ENCODE measurements around the gene ITSN2. TPM values are rescaled to one million over a fixed set of nuclear protein-coding genes. Genes with fewer than 3 reads are reported as not detected.

Gene ITSN2
- polyA plus RNA-seq, 1 donor from 2014 or later = 10.6 TPM

- Histone ChIP-seq H3K27me3 (ENCODE audit: insufficient read depth, low read depth, low read length) (no peaks in the 10 kb centered on the region), H3K27ac (ENCODE audit: low read length) (no peak overlapping the region), H3K9ac (ENCODE audit: low read length) (no peak overlapping the region), H3K9me3 (ENCODE audit: low read length) (no peaks in the 10 kb centered on the region), H2AFZ (ENCODE audit: low read depth, low read length) (no peak overlapping the region), H3K4me2 (ENCODE audit: low read length) (no peak overlapping the region), H3K79me2 (replicated peaks; ENCODE audit: insufficient read depth, low read length) (no peaks in the 10 kb centered on the region), H3K36me3 (ENCODE audit: insufficient read depth, low read length) (no peaks in the 10 kb centered on the region), H3K4me3 (ENCODE audit: low read length) (no peak overlapping the region), H3K9me2 (ENCODE audit: insufficient read depth, low read length) (no peaks in the 10 kb centered on the region), H4K20me1 (ENCODE audit: insufficient read depth) (no peaks in the 10 kb centered on the region), H3F3A (ENCODE audit: insufficient read depth, low read length, poor library complexity, severe bottlenecking) (no peaks in the 10 kb centered on the region)
- TF ChIP-seq EZH2 (IDR thresholded peaks at IDR 0.05; ENCODE audit: borderline replicate concordance, insufficient read depth, low read length, poor library complexity, severe bottlenecking) (no peak), RAD21 (conservative IDR thresholded peaks at IDR 0.05) (no peak), TAF1 (IDR thresholded peaks at IDR 0.05; ENCODE audit: low read depth) (no peak), POLR2AphosphoS5 (IDR thresholded peaks at IDR 0.05) (no peak), CTCF (IDR thresholded peaks at IDR 0.05; ENCODE audit: poor library complexity, severe bottlenecking) (no peak), EP300 (conservative IDR thresholded peaks at IDR 0.05; ENCODE audit: poor library complexity, severe bottlenecking) (no peak), MXI1 (conservative IDR thresholded peaks at IDR 0.05; ENCODE audit: poor library complexity, severe bottlenecking) (no peak)
These were observed 42.8 kb downstream of the ITSN2 start for GRCh38 chr2:24317491-24317920.

GRCh38 chr2:24315669-24316068, 44.7 kb downstream of the ITSN2 start:
- H3F3A ChIP-seq (ENCODE audit: insufficient read depth, low read length, poor library complexity, severe bottlenecking) = no peaks in the 10 kb centered on the region
- H3K9ac ChIP-seq (ENCODE audit: low read length) = no peak overlapping the region
- H3K4me2 ChIP-seq (ENCODE audit: low read length) = no peak overlapping the region
- TF ChIP-seq CTCF (IDR thresholded peaks at IDR 0.05; ENCODE audit: poor library complexity, severe bottlenecking) (no peak), SMC3 (conservative IDR thresholded peaks at IDR 0.05; ENCODE audit: poor library complexity) (no peak), POLR2AphosphoS5 (IDR thresholded peaks at IDR 0.05) (no peak)
- H3K27ac ChIP-seq (ENCODE audit: low read length) = no peak overlapping the region
- H3K4me3 ChIP-seq (ENCODE audit: low read length) = no peak overlapping the region
- H3K36me3 ChIP-seq (ENCODE audit: insufficient read depth, low read length) = no peaks in the 10 kb centered on the region
- no peaks in the 10 kb centered on the region for H3K27me3 ChIP-seq (ENCODE audit: insufficient read depth, low read depth, low read length)
- no peaks in the 10 kb centered on the region for H4K20me1 ChIP-seq (ENCODE audit: insufficient read depth)
- H2AFZ ChIP-seq (ENCODE audit: low read depth, low read length) = no peak overlapping the region
- H3K9me3 ChIP-seq (ENCODE audit: low read length) = no peaks in the 10 kb centered on the region
- no peaks in the 10 kb centered on the region for H3K79me2 ChIP-seq (replicated peaks; ENCODE audit: insufficient read depth, low read length)
- no peaks in the 10 kb centered on the region for H3K9me2 ChIP-seq (ENCODE audit: insufficient read depth, low read length)

GRCh38 chr2:24313744-24314632, 46.3 kb downstream of the ITSN2 start:
- Histone ChIP-seq H3K4me3 (ENCODE audit: low read length) (no peak overlapping the region), H3K27ac (ENCODE audit: low read length) (no peak overlapping the region), H2AFZ (ENCODE audit: low read depth, low read length) (no peak overlapping the region), H3K4me2 (ENCODE audit: low read length) (no peak overlapping the region), H3K9ac (ENCODE audit: low read length) (no peak overlapping the region), H4K20me1 (ENCODE audit: insufficient read depth) (no peaks in the 10 kb centered on the region), H3K27me3 (ENCODE audit: insufficient read depth, low read depth, low read length) (no peaks in the 10 kb centered on the region), H3K9me3 (ENCODE audit: low read length) (no peaks in the 10 kb centered on the region), H3K9me2 (ENCODE audit: insufficient read depth, low read length) (no peaks in the 10 kb centered on the region), H3K79me2 (replicated peaks; ENCODE audit: insufficient read depth, low read length) (no peaks in the 10 kb centered on the region), H3K36me3 (ENCODE audit: insufficient read depth, low read length) (no peaks in the 10 kb centered on the region), H3F3A (ENCODE audit: insufficient read depth, low read length, poor library complexity, severe bottlenecking) (no peaks in the 10 kb centered on the region)
- TF ChIP-seq POLR2AphosphoS5 (IDR thresholded peaks at IDR 0.05) = no peak
- no peak for TF ChIP-seq REST (IDR thresholded peaks at IDR 0.05; ENCODE audit: borderline replicate concordance)
- no peak for TF ChIP-seq CTCF (IDR thresholded peaks at IDR 0.05; ENCODE audit: poor library complexity, severe bottlenecking)
